PC-9 (cell line): ENCODE data around the gene ARSG.
"Not testable (repeated sequence)": the region's sequence is repeated elsewhere in the genome, so short reads cannot be mapped to it uniquely, and the experiment has no call there.

ENCODE experiments used
- EZH2 ChIP-seq: fragments of 200-600 bp; sonication (generic); IDR thresholded peaks from 2 replicates; pipeline ENCODE4 v1.8.0; 2017; ENCODE audit warnings: antibody characterized with exemption, low read depth
- TF ChIP-seq, protein P1 (sequence below): fragments of 200-600 bp; sonication (generic); conservative IDR thresholded peaks from 2 replicates; pipeline ENCODE4 v1.6.1; 2017; ENCODE audit warnings: mixed run types, antibody characterized with exemption, mild to moderate bottlenecking, moderate library complexity

- TF ChIP-seq, protein P1, sequence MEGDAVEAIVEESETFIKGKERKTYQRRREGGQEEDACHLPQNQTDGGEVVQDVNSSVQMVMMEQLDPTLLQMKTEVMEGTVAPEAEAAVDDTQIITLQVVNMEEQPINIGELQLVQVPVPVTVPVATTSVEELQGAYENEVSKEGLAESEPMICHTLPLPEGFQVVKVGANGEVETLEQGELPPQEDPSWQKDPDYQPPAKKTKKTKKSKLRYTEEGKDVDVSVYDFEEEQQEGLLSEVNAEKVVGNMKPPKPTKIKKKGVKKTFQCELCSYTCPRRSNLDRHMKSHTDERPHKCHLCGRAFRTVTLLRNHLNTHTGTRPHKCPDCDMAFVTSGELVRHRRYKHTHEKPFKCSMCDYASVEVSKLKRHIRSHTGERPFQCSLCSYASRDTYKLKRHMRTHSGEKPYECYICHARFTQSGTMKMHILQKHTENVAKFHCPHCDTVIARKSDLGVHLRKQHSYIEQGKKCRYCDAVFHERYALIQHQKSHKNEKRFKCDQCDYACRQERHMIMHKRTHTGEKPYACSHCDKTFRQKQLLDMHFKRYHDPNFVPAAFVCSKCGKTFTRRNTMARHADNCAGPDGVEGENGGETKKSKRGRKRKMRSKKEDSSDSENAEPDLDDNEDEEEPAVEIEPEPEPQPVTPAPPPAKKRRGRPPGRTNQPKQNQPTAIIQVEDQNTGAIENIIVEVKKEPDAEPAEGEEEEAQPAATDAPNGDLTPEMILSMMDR, result not testable (repeated sequence)
- not testable (repeated sequence) for TF ChIP-seq EZH2
Measured at GRCh38 chr17:68281965-68282364, 9.3 kb upstream of the ARSG start.
